GM12878 (cell line): ENCODE measurements around the gene GOLGA5. TPM values are rescaled to one million over a fixed set of nuclear protein-coding genes. Genes with fewer than 3 reads are reported as not detected.

ENCODE experiments used
- ATF7 ChIP-seq: fragments of 450-650 bp; IDR thresholded peaks from 2 replicates; pipeline ENCODE4 v1.6.1; 2016; ENCODE audit warnings: low read depth, mild to moderate bottlenecking
- BCL11A ChIP-seq: IDR thresholded peaks from 2 replicates; pipeline ENCODE4 v1.6.1; 2011; ENCODE audit warnings: low read depth, low read length
- CREB1 ChIP-seq: IDR thresholded peaks from 2 replicates; pipeline ENCODE4 v1.6.1; 2012; ENCODE audit warnings: low read depth, mild to moderate bottlenecking, inconsistent platforms
- EP300 ChIP-seq, 2 experiments: fragments of 150-350 bp in 1 of 2; IDR thresholded peaks; 2 replicates each; pipeline ENCODE4 v1.6.1; 2011 to 2012; ENCODE audit warnings: low read depth in 2 of 2, low read length in 2 of 2, borderline replicate concordance in 1 of 2, improper control_type of control experiment in 1 of 2, inconsistent platforms in 1 of 2; ENCODE audit not compliant: control insufficient read depth in 1 of 2
- FOXM1 ChIP-seq: IDR thresholded peaks from 2 replicates; pipeline ENCODE4 v1.6.1; 2012; ENCODE audit warnings: low read depth, mild to moderate bottlenecking, inconsistent platforms, low read length, moderate library complexity
- GATAD2B ChIP-seq: fragments of 450-650 bp; conservative IDR thresholded peaks from 2 replicates; pipeline ENCODE4 v1.6.1; 2017; ENCODE audit warnings: low read depth, mild to moderate bottlenecking, moderate library complexity
- MEF2A ChIP-seq: IDR thresholded peaks from 2 replicates; pipeline ENCODE4 v1.6.1; 2011; ENCODE audit warnings: low read depth, mild to moderate bottlenecking, low read length, moderate library complexity; ENCODE audit not compliant: insufficient read depth
- MEF2B ChIP-seq: fragments of 450-650 bp; IDR thresholded peaks from 2 replicates; pipeline ENCODE4 v1.6.1; 2018; ENCODE audit warnings: mild to moderate bottlenecking, moderate library complexity; ENCODE audit not compliant: partially characterized antibody, poor library complexity, severe bottlenecking
- MTA2 ChIP-seq: fragments of 450-650 bp; IDR thresholded peaks from 2 replicates; pipeline ENCODE4 v1.6.1; 2016; ENCODE audit warnings: low read depth, mild to moderate bottlenecking, moderate library complexity
- NBN ChIP-seq: fragments of 450-650 bp; IDR thresholded peaks from 2 replicates; pipeline ENCODE4 v1.6.1; 2016
- PAX8 ChIP-seq: fragments of 450-650 bp; IDR thresholded peaks from 2 replicates; pipeline ENCODE4 v1.6.1; 2017; ENCODE audit warnings: mild to moderate bottlenecking, moderate library complexity
- RAD51 ChIP-seq: fragments of 450-650 bp; IDR thresholded peaks from 2 replicates; pipeline ENCODE4 v1.6.1; 2016; ENCODE audit warnings: moderate library complexity, mild to moderate bottlenecking, inconsistent platforms
- RCOR1 ChIP-seq: conservative IDR thresholded peaks from 2 replicates; pipeline ENCODE4 v1.6.1; 2012; ENCODE audit warnings: low read depth, low read length, improper control_type of control experiment
- RELB ChIP-seq: fragments of 450-650 bp; IDR thresholded peaks from 2 replicates; pipeline ENCODE4 v1.6.1; 2017; ENCODE audit warnings: low read depth, mild to moderate bottlenecking, moderate library complexity
- RUNX3 ChIP-seq: IDR thresholded peaks from 2 replicates; pipeline ENCODE4 v1.6.1; 2012; ENCODE audit warnings: low read length, inconsistent platforms
- TBL1XR1 ChIP-seq: IDR thresholded peaks from 2 replicates; pipeline ENCODE4 v1.6.1; 2012; ENCODE audit warnings: low read depth, low read length, improper control_type of control experiment
- TCF12 ChIP-seq: IDR thresholded peaks from 2 replicates; pipeline ENCODE4 v1.6.1; 2011; ENCODE audit warnings: low read depth, mild to moderate bottlenecking, low read length
- ZBED1 ChIP-seq: IDR thresholded peaks from 2 replicates; pipeline ENCODE4 v1.6.1; 2016; ENCODE audit warnings: borderline replicate concordance
- ZNF217 ChIP-seq: fragments of 450-650 bp; IDR thresholded peaks from 2 replicates; pipeline ENCODE4 v1.6.1; 2017; ENCODE audit warnings: antibody characterized with exemption, mild to moderate bottlenecking
- polyA plus RNA-seq, 11 experiments: library from polyadenylated mRNA; depleted of rRNA in 4 of 11; unstranded in 6 of 11; stranded (reverse) in 5 of 11; fragments of >200 nt; fragmentation: Nextera tagmentation in 4 of 11; fragmentation: Illumina TruSeq in 1 of 11; extraction: Ambion mirVana in 4 of 11; extraction: Trizol in 1 of 11; gene quantifications; 1 replicate in 1 of 11; 2 replicates in 10 of 11; pipeline versions ENCODE4 v1.2.1 to v1.2.3, GENCODE V29; 2011 to 2016; ENCODE audit warnings: inconsistent platforms in 2 of 11, missing spikeins in 2 of 11, low read depth in 1 of 11
- total RNA-seq, 4 experiments: library from RNA; depleted of rRNA in 3 of 4; stranded (reverse); fragments of >200 nt in 3 of 4; fragmentation: Illumina TruSeq in 1 of 4; extraction: Trizol in 1 of 4; gene quantifications; 2 replicates each; pipeline versions ENCODE4 v1.2.1 to v1.2.3, GENCODE V29; 2013 to 2021
- TF ChIP-seq, protein P1 (sequence below): IDR thresholded peaks from 2 replicates; pipeline ENCODE4 v1.6.1; 2012; ENCODE audit warnings: improper control_type of control experiment, low read depth, low read length; ENCODE audit not compliant: insufficient replicate concordance
- TF ChIP-seq, protein P2 (sequence below): IDR thresholded peaks from 2 replicates; pipeline ENCODE4 v1.6.1; 2011; ENCODE audit warnings: low read depth, low read length, improper control_type of control experiment, borderline replicate concordance
- TF ChIP-seq, protein P3 (sequence below): fragments of 450-650 bp; IDR thresholded peaks from 2 replicates; pipeline ENCODE4 v1.6.1; 2017; ENCODE audit warnings: mild to moderate bottlenecking, low read depth, inconsistent platforms; ENCODE audit not compliant: poor library complexity, severe bottlenecking

Gene GOLGA5
- total and polyA plus RNA-seq, 10 of the 15 experiments (the other 5 are each of a cell fraction or from before 2014, with no cell fraction given): 10.9 to 30.1 (median 19.7) TPM

DNA sequence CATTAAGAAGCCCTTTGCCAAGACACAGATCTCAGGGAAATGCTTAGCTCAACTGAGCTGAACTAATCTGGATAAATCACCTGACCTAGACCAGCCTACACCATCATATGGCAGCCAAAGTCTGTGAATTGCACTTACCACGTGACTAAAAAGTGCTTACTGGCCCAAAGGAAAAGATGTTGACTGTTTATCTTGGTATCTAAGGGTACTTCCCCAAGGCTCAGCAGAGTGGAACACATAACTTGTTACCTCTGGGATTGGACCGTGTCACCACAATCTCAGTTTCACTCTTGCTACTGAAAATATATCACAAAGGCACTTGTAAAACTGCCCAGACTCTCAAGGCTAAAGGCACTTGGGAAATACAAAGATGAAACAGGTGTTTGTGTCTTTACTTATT lies 18.8 kb upstream of the GOLGA5 start (continued):
- TF ChIP-seq RELB (peak; percentile 90), CREB1 (0 out of 2 replicates have a peak, but pooled peaks have one; percentile 33), FOXM1 (peak; percentile 70; the same call in 1 of the 2 replicates), MEF2B (peak; percentile 89), EP300 (IDR thresholded peaks at IDR 0.05; ENCODE audit: borderline replicate concordance in 1 of 2, control insufficient read depth in 1 of 2, low read depth in 2 of 2, low read length in 2 of 2) (peak; percentile 70 to 91), ZBED1 (peak; percentile 85; the same call in 1 of the 2 replicates), PAX8 (peak; percentile 72; the same call in 1 of the 2 replicates), TCF12 (peak; percentile 60; the same call in 1 of the 2 replicates), RUNX3 (peak; percentile 95), GATAD2B (0 out of 2 replicates have a peak, but pooled peaks have one; percentile 52), MTA2 (peak; percentile 90), ATF7 (peak; percentile 68; the same call in 1 of the 2 replicates), NBN (peak; percentile 64), ZNF217 (peak; percentile 54; the same call in 1 of the 2 replicates), BCL11A (peak; percentile 81), TBL1XR1 (peak; percentile 80; the same call in 1 of the 2 replicates), MEF2A (peak; percentile 76), RAD51 (peak; percentile 98), RCOR1 (0 out of 2 replicates have a peak, but pooled peaks have one; percentile 73)
- TF ChIP-seq, protein P1, sequence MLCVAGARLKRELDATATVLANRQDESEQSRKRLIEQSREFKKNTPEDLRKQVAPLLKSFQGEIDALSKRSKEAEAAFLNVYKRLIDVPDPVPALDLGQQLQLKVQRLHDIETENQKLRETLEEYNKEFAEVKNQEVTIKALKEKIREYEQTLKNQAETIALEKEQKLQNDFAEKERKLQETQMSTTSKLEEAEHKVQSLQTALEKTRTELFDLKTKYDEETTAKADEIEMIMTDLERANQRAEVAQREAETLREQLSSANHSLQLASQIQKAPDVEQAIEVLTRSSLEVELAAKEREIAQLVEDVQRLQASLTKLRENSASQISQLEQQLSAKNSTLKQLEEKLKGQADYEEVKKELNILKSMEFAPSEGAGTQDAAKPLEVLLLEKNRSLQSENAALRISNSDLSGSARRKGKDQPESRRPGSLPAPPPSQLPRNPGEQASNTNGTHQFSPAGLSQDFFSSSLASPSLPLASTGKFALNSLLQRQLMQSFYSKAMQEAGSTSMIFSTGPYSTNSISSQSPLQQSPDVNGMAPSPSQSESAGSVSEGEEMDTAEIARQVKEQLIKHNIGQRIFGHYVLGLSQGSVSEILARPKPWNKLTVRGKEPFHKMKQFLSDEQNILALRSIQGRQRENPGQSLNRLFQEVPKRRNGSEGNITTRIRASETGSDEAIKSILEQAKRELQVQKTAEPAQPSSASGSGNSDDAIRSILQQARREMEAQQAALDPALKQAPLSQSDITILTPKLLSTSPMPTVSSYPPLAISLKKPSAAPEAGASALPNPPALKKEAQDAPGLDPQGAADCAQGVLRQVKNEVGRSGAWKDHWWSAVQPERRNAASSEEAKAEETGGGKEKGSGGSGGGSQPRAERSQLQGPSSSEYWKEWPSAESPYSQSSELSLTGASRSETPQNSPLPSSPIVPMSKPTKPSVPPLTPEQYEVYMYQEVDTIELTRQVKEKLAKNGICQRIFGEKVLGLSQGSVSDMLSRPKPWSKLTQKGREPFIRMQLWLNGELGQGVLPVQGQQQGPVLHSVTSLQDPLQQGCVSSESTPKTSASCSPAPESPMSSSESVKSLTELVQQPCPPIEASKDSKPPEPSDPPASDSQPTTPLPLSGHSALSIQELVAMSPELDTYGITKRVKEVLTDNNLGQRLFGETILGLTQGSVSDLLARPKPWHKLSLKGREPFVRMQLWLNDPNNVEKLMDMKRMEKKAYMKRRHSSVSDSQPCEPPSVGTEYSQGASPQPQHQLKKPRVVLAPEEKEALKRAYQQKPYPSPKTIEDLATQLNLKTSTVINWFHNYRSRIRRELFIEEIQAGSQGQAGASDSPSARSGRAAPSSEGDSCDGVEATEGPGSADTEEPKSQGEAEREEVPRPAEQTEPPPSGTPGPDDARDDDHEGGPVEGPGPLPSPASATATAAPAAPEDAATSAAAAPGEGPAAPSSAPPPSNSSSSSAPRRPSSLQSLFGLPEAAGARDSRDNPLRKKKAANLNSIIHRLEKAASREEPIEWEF: peak; percentile 56
- TF ChIP-seq, protein P2, sequence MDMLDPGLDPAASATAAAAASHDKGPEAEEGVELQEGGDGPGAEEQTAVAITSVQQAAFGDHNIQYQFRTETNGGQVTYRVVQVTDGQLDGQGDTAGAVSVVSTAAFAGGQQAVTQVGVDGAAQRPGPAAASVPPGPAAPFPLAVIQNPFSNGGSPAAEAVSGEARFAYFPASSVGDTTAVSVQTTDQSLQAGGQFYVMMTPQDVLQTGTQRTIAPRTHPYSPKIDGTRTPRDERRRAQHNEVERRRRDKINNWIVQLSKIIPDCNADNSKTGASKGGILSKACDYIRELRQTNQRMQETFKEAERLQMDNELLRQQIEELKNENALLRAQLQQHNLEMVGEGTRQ: peak; percentile 30; the same call in 1 of the 2 replicates
- TF ChIP-seq, protein P3, sequence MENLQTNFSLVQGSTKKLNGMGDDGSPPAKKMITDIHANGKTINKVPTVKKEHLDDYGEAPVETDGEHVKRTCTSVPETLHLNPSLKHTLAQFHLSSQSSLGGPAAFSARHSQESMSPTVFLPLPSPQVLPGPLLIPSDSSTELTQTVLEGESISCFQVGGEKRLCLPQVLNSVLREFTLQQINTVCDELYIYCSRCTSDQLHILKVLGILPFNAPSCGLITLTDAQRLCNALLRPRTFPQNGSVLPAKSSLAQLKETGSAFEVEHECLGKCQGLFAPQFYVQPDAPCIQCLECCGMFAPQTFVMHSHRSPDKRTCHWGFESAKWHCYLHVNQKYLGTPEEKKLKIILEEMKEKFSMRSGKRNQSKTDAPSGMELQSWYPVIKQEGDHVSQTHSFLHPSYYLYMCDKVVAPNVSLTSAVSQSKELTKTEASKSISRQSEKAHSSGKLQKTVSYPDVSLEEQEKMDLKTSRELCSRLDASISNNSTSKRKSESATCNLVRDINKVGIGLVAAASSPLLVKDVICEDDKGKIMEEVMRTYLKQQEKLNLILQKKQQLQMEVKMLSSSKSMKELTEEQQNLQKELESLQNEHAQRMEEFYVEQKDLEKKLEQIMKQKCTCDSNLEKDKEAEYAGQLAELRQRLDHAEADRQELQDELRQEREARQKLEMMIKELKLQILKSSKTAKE: peak; percentile 92
